Lower leg skin (tissue), 3 donors: ENCODE results near the gene CCNK.

Source experiments
- CTCF ChIP-seq, 3 donors: fragments of 450-650 bp; IDR thresholded peaks; one replicate each; pipeline ENCODE4 v1.5.1; 2016; ENCODE audit warnings: antibody characterized with exemption in 3 of 3, mild to moderate bottlenecking in 3 of 3, moderate library complexity in 2 of 3
- POLR2A ChIP-seq, 2 donors: fragments of 450-650 bp; IDR thresholded peaks; one replicate each; pipeline ENCODE4 v1.6.1; 2016 to 2017; ENCODE audit warnings: antibody characterized with exemption in 2 of 2, mild to moderate bottlenecking in 1 of 2, moderate library complexity in 1 of 2

- TF ChIP-seq CTCF (IDR thresholded peaks at IDR 0.05) (no peak), POLR2A (IDR thresholded peaks at IDR 0.05) (no peak)
Measured at GRCh38 chr14:99468081-99468480, 13.1 kb upstream of the CCNK start.
